ENCODE data around the gene RAD51B. TPM values are rescaled to one million over a fixed set of nuclear protein-coding genes. Genes with fewer than 3 reads are reported as not detected.
A peak's percentile ranks its signal among the peaks of the same experiment; 100 is the strongest.

The RAD51B gene
- total RNA-seq, 1 experiment from 2014 or later, result 10.8 TPM

DNA sequence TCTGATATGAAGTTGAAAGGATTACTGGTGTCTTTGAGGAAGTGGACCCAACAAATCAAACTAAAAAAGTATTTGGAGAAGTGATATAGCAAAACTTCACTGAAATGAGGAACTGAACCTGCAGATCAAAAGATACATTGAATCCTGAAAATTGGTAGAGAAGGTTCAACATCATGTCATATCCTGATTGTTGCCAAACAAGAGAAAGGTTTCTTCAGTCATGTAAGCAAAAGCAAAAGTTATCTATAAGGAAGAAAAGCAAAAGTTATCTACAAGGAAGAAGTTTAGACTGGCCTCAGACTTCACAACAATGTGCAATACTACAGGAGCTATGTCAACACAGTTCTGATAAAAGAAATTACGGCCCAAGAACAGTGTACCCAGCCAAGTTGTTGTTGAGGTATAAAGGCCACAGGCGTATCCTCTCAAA, 142.7 kb downstream of the RAD51B start:
- no TSS peak for BruUV-seq (replicated peaks)

DNA sequence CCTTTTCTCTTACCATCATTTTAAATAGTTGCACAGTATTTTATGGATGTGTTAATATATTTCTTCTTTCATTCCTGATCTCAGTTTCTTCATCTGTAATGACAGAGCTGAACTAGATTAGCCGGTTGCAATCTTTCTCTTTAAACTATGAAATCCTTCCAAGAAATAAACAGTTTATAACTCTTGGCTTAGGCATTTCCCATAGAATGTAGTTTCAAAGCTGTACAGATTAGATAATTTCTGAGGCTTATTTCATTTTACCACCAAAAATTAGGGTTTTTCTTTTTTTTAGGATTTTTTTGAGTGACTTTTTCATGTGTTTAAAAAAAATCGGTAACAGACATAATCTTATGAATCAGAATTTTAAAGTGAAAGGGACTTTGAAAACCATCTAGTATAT, 144.0 kb downstream of the RAD51B start:
- Histone ChIP-seq H3K27ac (ENCODE audit: low read length) (peak overlapping the region; percentile 81), H2AFZ (ENCODE audit: low read length) (no peak overlapping the region), H3K9me3 (ENCODE audit: low read length) (no peaks in the 10 kb centered on the region), H3K4me2 (ENCODE audit: low read length) (peak overlapping the region; percentile 71), H4K20me1 (ENCODE audit: low read length) (no peaks in the 10 kb centered on the region), H3K27me3 (ENCODE audit: low read length) (no peaks in the 10 kb centered on the region), H3K9me2 (replicated peaks; ENCODE audit: low read length) (no peaks in the 10 kb centered on the region), H3K4me1 (ENCODE audit: insufficient read depth, low read length) (peaks cover 23% of the 10 kb centered on the region), H3K36me3 (ENCODE audit: low read depth, low read length) (no peaks in the 10 kb centered on the region), H3K79me2 (ENCODE audit: low read length) (no peaks in the 10 kb centered on the region), H3F3A (ENCODE audit: low read length, unreplicated experiment) (no peaks in the 10 kb centered on the region), H3K4me3 (ENCODE audit: low read length) (0 out of 2 replicates have a peak overlapping the region, but pooled peaks have one; percentile 7), H3K9ac (ENCODE audit: low read length) (peak overlapping the region; percentile 12)
- ChIA-PET CTCF (no interaction called here), POLR2A (ENCODE audit: unreplicated experiment) (no interaction called here)
- no peak for ATAC-seq
- DNase-seq, result no peak
- no TSS peak for BruUV-seq (replicated peaks)
- intact Hi-C loops (cut with micrococcal nuclease), result loop anchor here (5.0 kb wide), 1 partner anchor 54 kb away; no protein-coding TSS in a partner anchor
- TF ChIP-seq EZH2phosphoT487 (IDR thresholded peaks at IDR 0.05; ENCODE audit: borderline replicate concordance, low read length) (no peak), EZH2 (IDR thresholded peaks at IDR 0.05; ENCODE audit: low read length, unreplicated experiment) (no peak)
- TF ChIP-seq, protein P1, sequence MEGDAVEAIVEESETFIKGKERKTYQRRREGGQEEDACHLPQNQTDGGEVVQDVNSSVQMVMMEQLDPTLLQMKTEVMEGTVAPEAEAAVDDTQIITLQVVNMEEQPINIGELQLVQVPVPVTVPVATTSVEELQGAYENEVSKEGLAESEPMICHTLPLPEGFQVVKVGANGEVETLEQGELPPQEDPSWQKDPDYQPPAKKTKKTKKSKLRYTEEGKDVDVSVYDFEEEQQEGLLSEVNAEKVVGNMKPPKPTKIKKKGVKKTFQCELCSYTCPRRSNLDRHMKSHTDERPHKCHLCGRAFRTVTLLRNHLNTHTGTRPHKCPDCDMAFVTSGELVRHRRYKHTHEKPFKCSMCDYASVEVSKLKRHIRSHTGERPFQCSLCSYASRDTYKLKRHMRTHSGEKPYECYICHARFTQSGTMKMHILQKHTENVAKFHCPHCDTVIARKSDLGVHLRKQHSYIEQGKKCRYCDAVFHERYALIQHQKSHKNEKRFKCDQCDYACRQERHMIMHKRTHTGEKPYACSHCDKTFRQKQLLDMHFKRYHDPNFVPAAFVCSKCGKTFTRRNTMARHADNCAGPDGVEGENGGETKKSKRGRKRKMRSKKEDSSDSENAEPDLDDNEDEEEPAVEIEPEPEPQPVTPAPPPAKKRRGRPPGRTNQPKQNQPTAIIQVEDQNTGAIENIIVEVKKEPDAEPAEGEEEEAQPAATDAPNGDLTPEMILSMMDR (conservative IDR thresholded peaks at IDR 0.05; ENCODE audit: low read depth, low read length), result no peak

More for the DNA sequence above, 142.7 kb downstream of the RAD51B start:
- CTCF ChIA-PET, result no interaction called here
- peaks cover 23% of the 10 kb centered on the region for H3K4me1 ChIP-seq (ENCODE audit: insufficient read depth, low read length)
- no peak overlapping the region for H3K4me2 ChIP-seq (ENCODE audit: low read length)
- H3K9ac ChIP-seq (ENCODE audit: low read length), result no peak overlapping the region
- H3K9me2 ChIP-seq (replicated peaks; ENCODE audit: low read length), result no peaks in the 10 kb centered on the region
- POLR2A ChIA-PET (ENCODE audit: unreplicated experiment), result no interaction called here
- no peaks in the 10 kb centered on the region for H3K27me3 ChIP-seq (ENCODE audit: low read length)
- H3K27ac ChIP-seq (ENCODE audit: low read length), result no peak overlapping the region
- ATAC-seq (no peak), DNase-seq (no peak)
- H3K36me3 ChIP-seq (ENCODE audit: low read depth, low read length), result no peaks in the 10 kb centered on the region
- H3K79me2 ChIP-seq (ENCODE audit: low read length), result no peaks in the 10 kb centered on the region
- H3F3A ChIP-seq (ENCODE audit: low read length, unreplicated experiment), result no peaks in the 10 kb centered on the region
- no peaks in the 10 kb centered on the region for H3K9me3 ChIP-seq (ENCODE audit: low read length)
- intact Hi-C loops (cut with micrococcal nuclease), result loop anchor here (5.0 kb wide), 1 partner anchor 55 kb away; no protein-coding TSS in a partner anchor
- no peak overlapping the region for H2AFZ ChIP-seq (ENCODE audit: low read length)
- no peaks in the 10 kb centered on the region for H4K20me1 ChIP-seq (ENCODE audit: low read length)
- TF ChIP-seq EZH2 (IDR thresholded peaks at IDR 0.05; ENCODE audit: low read length, unreplicated experiment) (no peak), EZH2phosphoT487 (IDR thresholded peaks at IDR 0.05; ENCODE audit: borderline replicate concordance, low read length) (no peak)
- TF ChIP-seq, protein P1 (conservative IDR thresholded peaks at IDR 0.05; ENCODE audit: low read depth, low read length), result no peak
- H3K4me3 ChIP-seq (ENCODE audit: low read length), result no peak overlapping the region

All from PC-3 (cell line).